Liver (tissue), 9 donors: ENCODE measurements around the gene CCBE1. TPM values are rescaled to one million over a fixed set of nuclear protein-coding genes. Genes with fewer than 3 reads are reported as not detected.

Source experiments
- DNase-seq: peaks from one replicate; pipeline ENCODE4 v3.0.0-alpha.2; 2017; ENCODE audit warnings: low spot score
- H3K27ac ChIP-seq, 2 donors: one replicate each; pipeline ENCODE4 v1.7.0; 2013; ENCODE audit warnings: inconsistent platforms in 2 of 2, low read length in 2 of 2, control low read depth in 1 of 2, low read depth in 1 of 2, mild to moderate bottlenecking in 1 of 2
- H3K27me3 ChIP-seq, 4 donors: one replicate each; pipeline versions ENCODE4 v1.6.1 to v1.7.0; 2013; ENCODE audit warnings: low read length in 3 of 4, inconsistent platforms in 1 of 4, mild to moderate bottlenecking in 1 of 4, moderate library complexity in 1 of 4; ENCODE audit not compliant: control insufficient read depth in 4 of 4, insufficient read depth in 4 of 4
- H3K36me3 ChIP-seq, 4 donors: one replicate each; pipeline versions ENCODE4 v1.6.1 to v1.7.0; 2013; ENCODE audit warnings: low read length in 3 of 4, mild to moderate bottlenecking in 3 of 4, low read depth in 1 of 4, moderate library complexity in 1 of 4; ENCODE audit not compliant: control insufficient read depth in 4 of 4, insufficient read depth in 3 of 4
- H3K4me1 ChIP-seq, 4 donors: one replicate each; pipeline versions ENCODE4 v1.6.1 to v1.7.0; 2013; ENCODE audit warnings: low read length in 3 of 4, mild to moderate bottlenecking in 3 of 4, moderate library complexity in 1 of 4; ENCODE audit not compliant: control insufficient read depth in 4 of 4, insufficient read depth in 4 of 4
- H3K4me3 ChIP-seq, 3 donors: one replicate each; pipeline versions ENCODE4 v1.6.1 to v1.7.0; 2013; ENCODE audit warnings: low read length in 3 of 3, control low read depth in 1 of 3, low read depth in 1 of 3, mild to moderate bottlenecking in 1 of 3
- H3K9ac ChIP-seq, 2 donors: one replicate each; pipeline ENCODE4 v1.7.0; 2013; ENCODE audit warnings: low read length in 2 of 2, mild to moderate bottlenecking in 2 of 2, moderate library complexity in 2 of 2, control low read depth in 1 of 2, low read depth in 1 of 2
- H3K9me3 ChIP-seq, 4 donors: one replicate each; pipeline versions ENCODE4 v1.6.1 to v1.7.0; 2013; ENCODE audit warnings: low read length in 3 of 4; ENCODE audit not compliant: control insufficient read depth in 4 of 4
- CTCF ChIP-seq: fragments of 150-350 bp; IDR thresholded peaks from 2 replicates; pipeline ENCODE4 v1.5.1; 2017; ENCODE audit warnings: improper control_type of control experiment, low read depth, low read length; ENCODE audit not compliant: missing input control
- EGR1 ChIP-seq, 2 donors: IDR thresholded peaks; 2 replicates each; pipeline ENCODE4 v1.6.1; 2016 to 2018; ENCODE audit warnings: antibody characterized with exemption in 2 of 2, low read depth in 2 of 2
- FOXA1 ChIP-seq: IDR thresholded peaks from 2 replicates; pipeline ENCODE4 v1.6.1; 2016; ENCODE audit warnings: antibody characterized with exemption
- FOXA2 ChIP-seq: IDR thresholded peaks from 2 replicates; pipeline ENCODE4 v1.6.1; 2016; ENCODE audit warnings: antibody characterized with exemption
- GABPA ChIP-seq, 2 donors: IDR thresholded peaks in 1 of 2; conservative IDR thresholded peaks in 1 of 2; 2 replicates each; pipeline ENCODE4 v1.6.1; 2016; ENCODE audit warnings: antibody characterized with exemption in 2 of 2, mild to moderate bottlenecking in 1 of 2, moderate library complexity in 1 of 2
- HNF4A ChIP-seq, 2 donors: conservative IDR thresholded peaks; 2 replicates each; pipeline ENCODE4 v1.6.1; 2016; ENCODE audit warnings: antibody characterized with exemption in 2 of 2, mild to moderate bottlenecking in 2 of 2
- HNF4G ChIP-seq: IDR thresholded peaks from 2 replicates; pipeline ENCODE4 v1.6.1; 2016; ENCODE audit warnings: antibody characterized with exemption
- JUND ChIP-seq, 2 donors: IDR thresholded peaks; 2 replicates each; pipeline ENCODE4 v1.6.1; 2016; ENCODE audit warnings: antibody characterized with exemption in 2 of 2
- MAX ChIP-seq: IDR thresholded peaks from 2 replicates; pipeline ENCODE4 v1.6.1; 2016; ENCODE audit warnings: antibody characterized with exemption
- NR2F2 ChIP-seq: IDR thresholded peaks from 2 replicates; pipeline ENCODE4 v1.6.1; 2016; ENCODE audit warnings: antibody characterized with exemption
- RAD21 ChIP-seq, 2 donors: IDR thresholded peaks; 2 replicates each; pipeline ENCODE4 v1.6.1; 2016; ENCODE audit warnings: antibody characterized with exemption in 2 of 2, mild to moderate bottlenecking in 2 of 2
- REST ChIP-seq: IDR thresholded peaks from 2 replicates; pipeline ENCODE4 v1.6.1; 2016; ENCODE audit warnings: antibody characterized with exemption, mild to moderate bottlenecking
- RXRA ChIP-seq, 2 donors: IDR thresholded peaks; 2 replicates each; pipeline ENCODE4 v1.6.1; 2017 to 2018; ENCODE audit warnings: antibody characterized with exemption in 2 of 2, mild to moderate bottlenecking in 1 of 2
- TAF1 ChIP-seq: conservative IDR thresholded peaks from 2 replicates; pipeline ENCODE4 v1.6.1; 2016; ENCODE audit warnings: antibody characterized with exemption, mild to moderate bottlenecking
- YY1 ChIP-seq: IDR thresholded peaks from 2 replicates; pipeline ENCODE4 v1.6.1; 2016; ENCODE audit warnings: antibody characterized with exemption, mild to moderate bottlenecking
- ZBTB33 ChIP-seq: IDR thresholded peaks from 2 replicates; pipeline ENCODE4 v1.6.1; 2016; ENCODE audit warnings: antibody characterized with exemption
- WGBS: extraction: QIAGEN DNeasy Blood & Tissue Kit; methylation state at CpG from one replicate; pipeline ENCODE4 v1.1.7; 2013; 5-methylcytosine and 5-hydroxymethylcytosine counted together
- polyA plus RNA-seq, 2 donors: library from polyadenylated mRNA; stranded (reverse) in 1 of 2; unstranded in 1 of 2; fragments of 200-250 nt in 1 of 2; fragments of >200 nt in 1 of 2; fragmentation: Nextera tagmentation in 1 of 2; extraction: Ambion mirVana in 1 of 2; gene quantifications; one replicate each; pipeline versions ENCODE4 v1.2.1 to v1.2.3, GENCODE V29; 2013 to 2015
- total RNA-seq, 2 donors: library from RNA; depleted of rRNA; stranded (reverse); fragments of >200 nt; gene quantifications; one replicate each; pipeline ENCODE4 v1.2.3, GENCODE V29; 2014
- TF ChIP-seq, protein P1 (sequence below): IDR thresholded peaks from 2 replicates; pipeline ENCODE4 v1.6.1; 2016; ENCODE audit warnings: antibody characterized with exemption
- donor health status: healthy.
- donor health status: healthy.
- donor health status: healthy.
- donor health status: healthy.
- donor health status: healthy.

The CCBE1 gene
- total and polyA plus RNA-seq, 4 donors: 1.8 to 2.6 (median 2.2) TPM

- no peak overlapping the region for H3K27ac ChIP-seq
- TF ChIP-seq GABPA (IDR thresholded peaks at IDR 0.05 in 1 of 2, conservative IDR thresholded peaks at IDR 0.05 in 1 of 2): no peak
- no peak for TF ChIP-seq JUND (IDR thresholded peaks at IDR 0.05)
- no peak for TF ChIP-seq EGR1 (IDR thresholded peaks at IDR 0.05; ENCODE audit: low read depth in 2 of 2)
- TF ChIP-seq NR2F2: no peak
- TF ChIP-seq FOXA2: no peak
- no peak for TF ChIP-seq TAF1
- TF ChIP-seq RXRA (IDR thresholded peaks at IDR 0.05): no peak
- TF ChIP-seq MAX: no peak
- no peak for TF ChIP-seq HNF4G
- TF ChIP-seq ZBTB33: no peak
- TF ChIP-seq CTCF: no peak
- no peak for TF ChIP-seq FOXA1
- no peak for TF ChIP-seq RAD21 (IDR thresholded peaks at IDR 0.05)
- no peak for TF ChIP-seq YY1
- TF ChIP-seq, protein P1, sequence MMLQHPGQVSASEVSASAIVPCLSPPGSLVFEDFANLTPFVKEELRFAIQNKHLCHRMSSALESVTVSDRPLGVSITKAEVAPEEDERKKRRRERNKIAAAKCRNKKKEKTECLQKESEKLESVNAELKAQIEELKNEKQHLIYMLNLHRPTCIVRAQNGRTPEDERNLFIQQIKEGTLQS: no peak
- no peak for TF ChIP-seq HNF4A (conservative IDR thresholded peaks at IDR 0.05)
- no peak for TF ChIP-seq REST
- H3K27me3 ChIP-seq: peaks cover 0 to 4% (median 0%) of the 10 kb centered on the region in 4 donors
- H3K36me3 ChIP-seq: no peaks in the 10 kb centered on the region
- no peak for DNase-seq
- no peak overlapping the region for H3K4me3 ChIP-seq
- H3K9me3 ChIP-seq: no peaks in the 10 kb centered on the region
- H3K9ac ChIP-seq: no peak overlapping the region
- WGBS: 84% methylated on average over 4 of the region's 4 CpGs
- H3K4me1 ChIP-seq: no peaks in the 10 kb centered on the region
These were observed 204.3 kb downstream of the CCBE1 start for GRCh38 chr18:59492756-59493421.
